BLaER1 (cell line): ENCODE results near the gene KCNN1.
A peak's percentile ranks its signal among the peaks of the same experiment; 100 is the strongest.

Experiments
- H3K27ac ChIP-seq: shearing (Covaris generic); formaldehyde crosslinking; 2 replicates; pipeline ENCODE4 v1.8.1; 2022
- H3K27me3 ChIP-seq: shearing (Covaris generic); formaldehyde crosslinking; 2 replicates; pipeline ENCODE4 v1.8.1; 2022
- H3K36me3 ChIP-seq: shearing (Covaris generic); formaldehyde crosslinking; 2 replicates; pipeline ENCODE4 v1.8.1; 2022
- H3K4me1 ChIP-seq: shearing (Covaris generic); formaldehyde crosslinking; 2 replicates; pipeline ENCODE4 v1.8.1; 2022
- H3K4me2 ChIP-seq: shearing (Covaris generic); formaldehyde crosslinking; 2 replicates; pipeline ENCODE4 v1.8.1; 2022
- H3K4me3 ChIP-seq: shearing (Covaris generic); formaldehyde crosslinking; 2 replicates; pipeline ENCODE4 v1.8.1; 2022
- H3K9ac ChIP-seq: shearing (Covaris generic); formaldehyde crosslinking; 2 replicates; pipeline ENCODE4 v1.8.1; 2022
- H3K9me3 ChIP-seq: shearing (Covaris generic); formaldehyde crosslinking; 2 replicates; pipeline ENCODE4 v1.8.1; 2022
- H4K20me1 ChIP-seq: shearing (Covaris generic); formaldehyde crosslinking; 2 replicates; pipeline ENCODE4 v1.8.1; 2022
- Cebpa-rat ChIP-seq: shearing (Covaris generic); IDR thresholded peaks from 2 replicates; pipeline ENCODE4 v1.8.1; 2022

The KCNN1 gene

GRCh38 chr19:17951990-17952976, 14.6 kb upstream of the KCNN1 start:
- Histone ChIP-seq H3K27ac (no peak overlapping the region), H3K27me3 (peaks cover 80% of the 10 kb centered on the region), H3K9me3 (no peaks in the 10 kb centered on the region), H3K36me3 (no peaks in the 10 kb centered on the region), H3K9ac (no peak overlapping the region), H3K4me1 (peaks cover 56% of the 10 kb centered on the region), H3K4me3 (peak overlapping the region; percentile 61), H3K4me2 (peak overlapping the region; percentile 93), H4K20me1 (peaks cover 55% of the 10 kb centered on the region)
- no peak for TF ChIP-seq Cebpa-rat

GRCh38 chr19:17953316-17953801, 13.5 kb upstream of the KCNN1 start:
- no peak for TF ChIP-seq Cebpa-rat
- H3K27ac ChIP-seq: no peak overlapping the region
- no peak overlapping the region for H3K9ac ChIP-seq
- H3K4me1 ChIP-seq: peaks cover 53% of the 10 kb centered on the region
- H3K4me2 ChIP-seq: peak overlapping the region; percentile 93
- H3K36me3 ChIP-seq: no peaks in the 10 kb centered on the region
- H3K4me3 ChIP-seq: peak overlapping the region; percentile 61; the same call in 1 of the 2 replicates
- H3K27me3 ChIP-seq: peaks cover 88% of the 10 kb centered on the region
- H4K20me1 ChIP-seq: peaks cover 55% of the 10 kb centered on the region
- no peaks in the 10 kb centered on the region for H3K9me3 ChIP-seq

- TF ChIP-seq Cebpa-rat: no peak
- Histone ChIP-seq H3K27ac (no peak overlapping the region), H4K20me1 (peaks cover 55% of the 10 kb centered on the region), H3K9me3 (no peaks in the 10 kb centered on the region), H3K4me2 (no peak overlapping the region; the same call in 1 of the 2 replicates), H3K4me3 (no peak overlapping the region), H3K4me1 (peaks cover 50% of the 10 kb centered on the region), H3K9ac (no peak overlapping the region), H3K27me3 (peaks cover 84% of the 10 kb centered on the region), H3K36me3 (no peaks in the 10 kb centered on the region)
Measured at GRCh38 chr19:17953869-17954268, 13.0 kb upstream of the KCNN1 start.

- Histone ChIP-seq H3K4me1 (peaks cover 45% of the 10 kb centered on the region), H3K27ac (no peak overlapping the region), H3K9ac (no peak overlapping the region), H3K27me3 (peaks cover 78% of the 10 kb centered on the region), H3K4me3 (no peak overlapping the region), H3K36me3 (no peaks in the 10 kb centered on the region), H3K4me2 (no peak overlapping the region), H4K20me1 (peaks cover 52% of the 10 kb centered on the region), H3K9me3 (no peaks in the 10 kb centered on the region)
- no peak for TF ChIP-seq Cebpa-rat
Measured at GRCh38 chr19:17954401-17954800, 12.5 kb upstream of the KCNN1 start.

- Histone ChIP-seq H3K27me3 (peaks cover 49% of the 10 kb centered on the region), H3K36me3 (no peaks in the 10 kb centered on the region), H4K20me1 (peaks cover 23% of the 10 kb centered on the region), H3K4me1 (peaks cover 16% of the 10 kb centered on the region), H3K27ac (no peak overlapping the region), H3K9ac (no peak overlapping the region), H3K4me3 (no peak overlapping the region), H3K9me3 (no peaks in the 10 kb centered on the region), H3K4me2 (no peak overlapping the region)
- no peak for TF ChIP-seq Cebpa-rat
Measured at GRCh38 chr19:17957149-17957849, 9.6 kb upstream of the KCNN1 start.

GRCh38 chr19:17957885-17958284, 9.0 kb upstream of the KCNN1 start:
- Histone ChIP-seq H3K27me3 (peaks cover 44% of the 10 kb centered on the region), H3K36me3 (no peaks in the 10 kb centered on the region), H3K4me2 (no peak overlapping the region), H3K4me3 (no peak overlapping the region), H4K20me1 (peaks cover 17% of the 10 kb centered on the region), H3K4me1 (peaks cover 10% of the 10 kb centered on the region), H3K9me3 (no peaks in the 10 kb centered on the region), H3K27ac (no peak overlapping the region), H3K9ac (no peak overlapping the region)
- TF ChIP-seq Cebpa-rat: no peak

GRCh38 chr19:17963936-17964691, 2.8 kb upstream of the KCNN1 start:
- Histone ChIP-seq H3K27me3 (peaks cover 41% of the 10 kb centered on the region), H3K4me3 (no peak overlapping the region), H3K9ac (no peak overlapping the region), H3K9me3 (no peaks in the 10 kb centered on the region), H3K4me2 (no peak overlapping the region), H3K36me3 (no peaks in the 10 kb centered on the region), H4K20me1 (no peaks in the 10 kb centered on the region), H3K27ac (no peak overlapping the region), H3K4me1 (peaks cover 38% of the 10 kb centered on the region)
- TF ChIP-seq Cebpa-rat: no peak

- Histone ChIP-seq H3K4me2 (peak overlapping the region; percentile 85), H3K4me3 (no peak overlapping the region), H3K27ac (peak overlapping the region; percentile 49), H3K9me3 (no peaks in the 10 kb centered on the region), H3K4me1 (peaks cover 48% of the 10 kb centered on the region), H3K27me3 (peaks cover 42% of the 10 kb centered on the region), H3K9ac (no peak overlapping the region), H4K20me1 (no peaks in the 10 kb centered on the region), H3K36me3 (no peaks in the 10 kb centered on the region)
- TF ChIP-seq Cebpa-rat: no peak
Measured at GRCh38 chr19:17965370-17966128, 1.4 kb upstream of the KCNN1 start.

GRCh38 chr19:17966129-17966483, 801 bp upstream of the KCNN1 start:
- TF ChIP-seq Cebpa-rat: no peak
- H3K27me3 ChIP-seq: peaks cover 42% of the 10 kb centered on the region
- peak overlapping the region; percentile 85 for H3K4me2 ChIP-seq
- H3K4me3 ChIP-seq: peak overlapping the region; percentile 59; the same call in 1 of the 2 replicates
- no peaks in the 10 kb centered on the region for H3K9me3 ChIP-seq
- peak overlapping the region; percentile 49; the same call in 1 of the 2 replicates for H3K27ac ChIP-seq
- no peaks in the 10 kb centered on the region for H3K36me3 ChIP-seq
- no peaks in the 10 kb centered on the region for H4K20me1 ChIP-seq
- H3K9ac ChIP-seq: no peak overlapping the region
- H3K4me1 ChIP-seq: peaks cover 48% of the 10 kb centered on the region
